T-helper 9 cell (primary cell): ENCODE data around the gene FAM53A.
"Not testable (repeated sequence)": the region's sequence is repeated elsewhere in the genome, so short reads cannot be mapped to it uniquely, and the experiment has no call there.

ENCODE experiments used
- DNase-seq: peaks from one replicate; pipeline ENCODE4 v3.0.0-alpha.2; 2020

FAM53A gene

DNA sequence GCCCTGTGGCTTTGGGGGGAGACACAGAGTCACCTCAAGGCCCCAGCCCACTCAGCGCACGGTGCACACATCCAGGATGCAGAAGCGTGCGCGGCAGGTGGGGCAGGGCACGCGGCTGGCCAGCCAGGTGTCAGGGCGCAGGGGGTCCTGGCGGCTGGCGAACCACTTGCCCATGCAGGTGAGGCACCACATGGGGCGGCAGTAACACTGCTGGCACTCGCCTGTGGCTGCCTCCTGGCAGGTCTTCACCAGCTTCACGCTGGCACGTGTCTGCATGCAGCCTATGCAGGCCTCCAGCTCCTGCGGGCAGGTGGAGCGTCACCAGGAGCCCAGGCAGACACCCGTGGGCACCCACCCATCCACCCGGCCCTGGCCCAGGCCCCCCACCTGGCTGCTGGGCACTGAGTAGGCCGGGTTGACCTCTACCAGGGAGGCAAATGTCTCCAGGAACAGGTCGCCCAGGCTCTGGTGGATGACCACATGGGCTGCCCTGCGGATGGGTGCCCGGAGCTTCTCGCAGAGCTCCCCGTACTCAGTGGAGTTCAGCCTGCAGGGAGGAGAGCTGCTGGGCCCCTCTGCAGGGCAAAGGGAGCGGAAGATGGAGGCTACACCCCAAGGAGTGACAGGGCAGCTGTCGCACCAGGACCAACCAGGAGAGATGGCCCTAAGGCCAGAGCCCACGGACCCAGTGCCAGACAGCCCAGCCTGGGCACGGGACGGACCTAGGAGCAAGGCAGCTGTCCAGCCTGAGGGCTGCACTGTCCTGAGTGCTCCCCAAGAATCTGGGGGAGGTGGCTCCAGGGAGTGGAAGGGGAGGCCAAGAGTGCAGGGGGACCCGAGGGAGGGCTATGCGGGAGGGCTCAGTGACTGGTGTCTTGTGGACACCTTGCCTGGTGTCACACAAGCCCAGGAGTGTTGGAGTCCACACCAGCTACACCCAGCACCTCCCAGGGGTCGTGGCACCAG lies 33.3 kb upstream of the FAM53A start:
- no peak for DNase-seq

DNA sequence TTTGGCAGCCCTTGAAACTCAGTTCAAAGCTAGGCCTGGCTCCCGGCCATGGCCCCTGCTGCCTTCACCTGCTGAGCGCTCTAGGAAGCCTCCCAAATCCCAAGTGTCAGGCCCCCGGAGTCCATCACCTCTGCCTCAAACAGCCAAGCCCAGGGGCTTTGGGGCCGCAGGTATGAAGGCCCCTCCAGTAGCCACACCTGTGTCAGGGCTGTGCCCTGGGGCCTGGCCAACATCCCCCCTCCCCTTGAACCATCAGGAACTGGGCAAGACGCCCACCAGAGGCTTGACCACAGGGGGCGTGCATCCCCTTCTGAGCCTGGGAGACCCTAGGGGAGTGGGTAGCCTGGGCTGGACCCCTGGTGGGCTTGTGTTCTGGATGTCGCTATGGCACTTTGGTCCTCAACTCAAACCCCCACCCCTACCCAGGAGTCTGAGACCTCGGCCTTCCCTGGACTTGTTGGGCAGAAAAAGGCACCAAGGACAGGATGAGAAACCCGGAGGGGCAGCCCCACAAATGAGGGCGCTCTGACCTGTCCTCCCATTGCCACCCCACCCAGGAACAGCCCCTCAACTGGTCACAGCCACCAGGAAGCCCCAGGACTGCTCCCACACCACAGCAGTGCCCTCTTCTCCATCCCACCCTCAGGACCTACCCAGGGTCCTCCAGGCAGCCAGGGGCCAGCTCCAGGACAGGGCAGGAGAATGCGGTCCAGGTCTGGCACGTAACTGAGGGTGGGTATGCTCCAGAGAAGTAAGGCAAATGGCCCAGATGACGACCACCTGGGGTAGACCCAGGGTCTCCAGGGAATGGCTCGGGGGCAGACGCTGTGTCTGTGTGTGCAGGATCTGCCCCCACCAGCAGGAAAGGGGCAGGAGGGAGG lies 32.2 kb upstream of the FAM53A start:
- no peak for DNase-seq

DNA sequence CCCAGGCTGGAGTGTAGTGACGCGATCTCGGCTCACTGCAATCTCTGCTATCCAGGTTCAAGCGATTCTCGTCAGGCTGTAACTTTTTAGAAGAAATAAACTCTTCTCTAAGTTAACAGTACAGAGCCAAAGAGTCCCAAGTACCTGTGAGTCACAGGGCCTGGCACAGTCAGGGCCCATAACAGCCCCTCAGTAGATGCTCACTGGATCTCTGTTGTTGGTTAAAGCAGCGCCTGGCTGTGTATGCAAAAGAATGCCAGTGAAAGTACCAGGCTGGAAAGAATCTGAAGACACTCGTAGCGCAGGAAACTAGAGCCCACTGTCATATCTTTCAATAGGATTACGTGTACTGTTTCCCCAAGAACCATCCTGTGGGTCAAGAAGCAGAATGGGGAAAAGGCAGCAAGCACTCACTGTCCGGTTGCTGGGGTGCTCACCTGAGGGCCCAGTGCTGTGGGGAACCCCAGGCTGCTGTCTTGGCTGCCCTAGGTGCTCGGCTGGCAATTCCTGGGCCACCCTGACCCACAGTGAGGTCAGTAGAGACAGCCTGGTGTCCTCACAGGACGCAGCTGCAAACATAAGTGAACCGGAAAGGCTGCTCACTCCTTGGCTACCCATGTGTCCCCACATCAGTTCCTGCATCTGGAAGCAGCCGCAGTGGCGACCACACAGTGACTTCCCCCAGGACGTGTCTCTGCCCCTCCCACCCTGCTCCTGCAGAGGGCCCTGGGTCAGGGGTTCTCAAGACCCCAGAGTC lies 31.1 kb upstream of the FAM53A start:
- no peak for DNase-seq

DNA sequence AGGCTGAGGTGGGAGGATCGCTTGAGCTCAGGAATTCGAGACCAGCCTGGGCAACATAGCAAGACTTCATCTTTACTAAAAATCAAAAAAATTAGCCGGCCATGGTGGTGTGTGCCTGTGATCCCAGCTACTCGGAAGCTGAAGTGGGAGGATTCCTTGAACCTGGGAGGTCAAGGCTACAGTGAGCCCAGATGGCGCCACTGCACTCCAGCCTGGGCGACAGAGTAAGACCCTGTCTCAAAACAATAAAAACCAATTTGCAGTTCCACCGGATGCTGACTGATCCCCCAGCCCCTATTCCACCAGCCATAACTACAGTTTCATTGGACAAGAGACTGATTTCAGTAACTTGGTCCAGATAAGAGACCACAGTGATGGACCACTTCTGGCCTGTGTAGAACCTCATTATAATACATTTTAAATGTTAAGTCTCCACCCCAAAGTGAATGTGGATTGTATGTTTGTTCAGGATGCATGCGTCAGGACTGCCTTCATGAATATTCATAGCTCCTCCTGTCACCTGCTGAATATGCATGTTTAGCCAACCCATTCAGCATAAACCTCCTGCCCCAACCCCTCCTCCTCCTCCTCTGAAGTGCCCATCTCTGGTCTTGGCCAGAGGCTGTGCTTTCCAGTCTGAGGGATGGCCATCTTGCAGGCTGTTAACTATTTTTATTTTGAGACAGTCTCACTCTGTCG lies 30.3 kb upstream of the FAM53A start:
- DNase-seq: no peak

DNA sequence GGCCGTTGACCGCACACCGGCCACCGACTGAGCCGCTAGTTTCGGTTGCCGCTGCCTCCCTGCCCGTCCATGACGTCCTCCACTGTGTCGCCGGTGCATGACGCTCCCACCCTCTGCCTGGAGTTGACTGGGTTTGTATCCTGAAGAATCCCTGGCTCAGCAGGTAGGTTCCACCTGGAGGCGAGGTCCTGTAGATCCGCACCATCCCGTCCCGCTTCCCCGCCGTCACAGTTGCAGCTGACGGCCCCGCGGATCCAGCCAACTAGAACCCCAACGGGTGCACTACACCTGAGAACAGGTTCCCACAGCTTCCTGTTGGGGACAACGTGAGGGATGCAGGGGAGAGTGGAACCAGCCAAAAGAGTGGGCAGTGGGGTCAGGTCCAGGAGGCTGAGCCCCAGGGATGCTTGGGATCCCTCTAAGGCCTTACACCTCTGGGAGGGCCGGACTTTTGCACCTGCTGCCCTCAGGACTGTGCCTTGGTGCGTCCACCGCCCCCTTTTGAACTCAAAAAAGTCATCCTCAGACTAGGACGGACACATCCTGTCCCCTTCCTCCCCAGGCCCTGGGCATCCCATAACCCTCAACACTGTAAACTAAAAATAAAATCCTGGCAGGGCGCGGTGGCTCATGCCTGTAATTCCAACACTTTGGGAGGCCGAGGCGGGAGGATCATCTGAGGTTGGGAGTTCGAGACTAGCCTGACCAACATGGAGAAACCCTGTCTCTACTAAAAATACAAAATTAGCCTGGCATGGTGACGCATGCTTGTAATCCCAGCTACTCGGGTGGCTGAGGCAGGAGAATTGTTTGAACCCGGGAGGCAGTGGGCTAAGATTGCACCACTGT lies 29.1 kb upstream of the FAM53A start:
- DNase-seq: no peak

DNA sequence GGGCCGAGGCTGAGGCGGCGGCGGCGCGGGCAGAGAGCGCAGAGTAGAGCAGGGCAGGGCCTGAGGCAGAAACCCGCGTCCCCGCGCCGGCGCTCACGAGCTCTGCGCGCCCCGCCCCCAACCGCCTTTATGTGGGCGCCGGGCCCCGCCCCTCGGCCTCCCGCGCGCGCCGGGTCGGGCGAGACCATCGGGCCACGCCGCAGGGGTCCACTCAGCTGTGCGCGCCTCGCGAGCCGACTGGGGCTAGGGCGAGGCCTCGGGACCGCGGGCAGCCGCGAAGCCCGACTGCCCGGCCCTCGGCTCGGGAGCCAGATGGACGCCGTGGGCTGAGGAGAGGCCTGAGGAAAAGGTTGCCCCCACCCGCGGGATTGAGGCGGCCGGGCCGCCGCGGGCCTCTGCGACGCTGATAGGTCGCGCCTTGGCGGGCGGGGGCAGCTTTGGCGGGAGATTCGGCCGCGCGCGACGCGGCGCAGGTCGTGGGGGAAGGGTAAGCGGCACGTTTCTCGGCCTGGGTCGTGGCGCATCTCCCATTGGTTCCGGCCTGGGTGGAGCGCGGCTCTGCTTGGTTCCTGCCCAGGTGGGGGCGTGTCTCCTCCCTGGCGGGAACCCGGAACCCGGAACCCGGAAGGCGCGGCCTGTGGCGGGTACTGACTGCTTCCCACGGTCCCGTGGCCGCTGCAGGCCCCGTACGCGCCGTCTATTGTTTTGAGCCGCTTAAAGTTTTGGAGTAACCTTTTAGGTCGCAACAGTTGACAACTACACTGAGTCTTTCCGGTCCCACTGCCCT lies 28.3 kb upstream of the FAM53A start, which contains the start of gene SLBP:
TSS of gene SLBP (minus strand) at position 104 of the 787 bp plus-strand sequence. CDS start 131 bp downstream, outside the sequence.
- DNase-seq: peak; percentile 97

DNA sequence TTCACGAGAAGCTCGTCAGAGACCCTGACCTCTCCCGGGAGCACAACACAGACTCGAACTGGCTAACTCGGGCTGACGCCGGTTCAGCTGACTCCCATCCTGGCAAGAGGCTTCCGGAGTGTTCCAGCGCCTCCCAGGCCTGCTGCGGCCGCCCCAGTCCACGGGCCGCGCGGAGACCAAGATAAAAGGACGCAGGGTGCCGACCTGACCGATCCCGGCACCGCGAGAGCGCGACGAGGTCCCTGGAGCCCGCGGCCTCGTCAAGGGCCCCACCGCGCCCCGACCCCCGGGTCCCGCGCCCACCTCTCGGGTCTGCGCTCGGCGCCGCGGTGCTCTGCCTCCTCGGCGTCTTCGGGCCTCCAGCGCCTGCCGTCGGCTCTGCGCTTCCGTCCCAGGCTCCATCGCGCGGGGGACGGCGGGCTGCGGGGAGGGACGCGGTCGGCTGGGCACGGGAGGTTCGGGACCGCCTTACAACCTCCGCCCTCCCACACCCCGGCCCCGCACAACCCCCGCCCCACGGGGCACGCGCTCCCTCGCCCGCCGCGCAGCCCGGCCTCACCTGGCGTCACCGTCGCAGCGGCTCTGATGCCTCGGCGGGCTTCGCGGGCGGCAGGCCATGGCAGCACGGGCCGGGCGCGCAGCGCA lies 27.6 kb upstream of the FAM53A start:
- DNase-seq: no peak

DNA sequence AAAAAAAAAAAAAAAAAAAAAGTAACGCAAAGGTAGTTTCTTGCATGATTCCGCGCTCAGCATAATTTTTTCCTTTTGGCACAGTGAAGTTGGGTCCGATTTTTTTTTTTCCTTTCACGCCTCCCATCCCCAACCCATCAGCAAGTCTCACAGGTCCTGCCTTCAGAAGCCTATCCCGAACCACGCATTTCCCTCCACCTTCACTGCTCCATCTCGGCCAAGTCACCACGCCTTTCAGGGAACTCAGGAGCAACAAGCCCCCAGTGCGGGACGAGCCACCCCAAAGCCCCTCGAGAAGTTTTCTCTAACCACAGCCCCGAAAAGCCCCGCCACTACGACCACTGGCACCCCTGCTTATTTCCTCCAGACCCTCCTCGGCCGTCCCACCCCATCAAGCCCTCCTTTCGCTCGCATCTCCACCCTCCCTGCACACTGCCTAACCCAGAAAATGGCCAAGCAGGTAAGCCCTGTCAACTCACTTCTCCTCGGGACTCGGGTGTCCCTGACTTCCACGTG lies 27.0 kb upstream of the FAM53A start:
- no peak for DNase-seq

DNA sequence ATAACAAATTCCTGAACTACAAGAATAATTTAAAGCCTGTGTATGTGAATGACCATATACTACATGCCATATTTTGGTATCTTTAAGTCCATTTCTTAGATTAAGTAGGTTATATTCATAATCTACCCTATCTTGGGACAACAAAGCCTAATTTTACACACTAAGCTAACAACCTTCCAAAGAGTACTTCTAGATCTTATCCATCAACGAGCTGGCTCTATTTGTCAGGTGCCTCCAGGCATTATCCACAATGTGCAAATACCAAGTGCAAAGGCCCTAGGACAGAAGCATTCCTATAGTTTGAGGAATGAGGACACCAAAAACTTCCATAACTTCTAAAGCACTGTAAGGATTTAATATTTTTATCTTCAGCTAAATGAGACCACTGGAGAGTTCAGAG lies 24.5 kb upstream of the FAM53A start:
- no peak for DNase-seq

DNA sequence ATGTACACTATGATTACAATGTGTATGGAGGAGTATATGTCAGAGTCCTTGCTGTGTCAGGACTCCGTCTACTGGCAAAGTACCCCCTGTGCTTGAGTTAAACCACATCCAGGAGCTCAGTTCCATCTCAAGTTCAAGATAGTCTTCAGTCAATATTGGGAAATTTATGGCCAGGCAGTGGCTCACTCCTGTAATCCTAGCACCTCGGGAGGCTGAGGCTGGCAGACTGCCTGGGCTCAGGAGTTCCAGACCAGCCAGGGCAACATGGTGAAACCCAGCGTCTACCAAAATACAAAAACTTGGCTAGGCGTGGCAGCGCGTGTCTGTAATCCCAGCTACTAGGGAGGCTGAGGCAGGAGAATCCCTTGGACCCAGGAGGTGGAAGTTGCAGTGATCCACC lies 22.2 kb upstream of the FAM53A start:
- DNase-seq: no peak

DNA sequence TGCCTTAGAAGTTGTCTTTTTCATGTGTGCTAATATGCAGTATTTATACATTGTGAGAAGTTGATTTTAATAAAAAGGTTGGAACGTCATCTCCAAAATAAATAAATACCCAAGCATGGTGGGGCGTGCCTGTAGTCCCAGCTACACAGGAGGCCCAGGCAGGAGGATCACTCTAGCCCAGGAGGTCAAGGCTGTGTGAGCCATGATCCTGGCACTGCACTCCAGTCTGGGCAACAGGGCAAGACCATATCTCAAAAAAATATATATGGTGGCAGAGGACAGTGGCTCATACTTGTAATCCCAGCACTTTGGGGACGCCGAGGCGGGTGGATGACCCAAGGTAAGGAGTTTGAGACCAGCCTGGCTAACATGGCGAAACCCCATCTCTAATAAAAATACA lies 21.6 kb upstream of the FAM53A start:
- no peak for DNase-seq

DNA sequence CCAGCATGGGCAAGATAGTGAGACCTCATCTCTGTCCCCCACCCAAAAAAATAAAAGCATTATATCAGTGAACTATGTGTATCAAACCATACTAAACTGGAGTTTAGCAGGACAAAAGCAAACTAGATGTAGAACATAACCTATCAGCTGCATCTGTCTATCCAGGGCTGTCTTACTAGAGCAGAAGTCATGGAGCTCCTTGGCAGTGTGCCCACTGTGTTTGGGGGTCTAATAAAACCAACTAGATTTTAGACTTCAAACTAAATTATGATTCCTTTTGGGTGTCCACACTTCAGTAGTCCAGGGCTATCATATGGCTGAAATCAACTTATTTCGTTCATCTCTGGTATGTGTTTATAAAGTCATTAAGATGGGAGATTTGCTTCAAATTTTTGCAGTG lies 19.8 kb upstream of the FAM53A start:
- DNase-seq: no peak

DNA sequence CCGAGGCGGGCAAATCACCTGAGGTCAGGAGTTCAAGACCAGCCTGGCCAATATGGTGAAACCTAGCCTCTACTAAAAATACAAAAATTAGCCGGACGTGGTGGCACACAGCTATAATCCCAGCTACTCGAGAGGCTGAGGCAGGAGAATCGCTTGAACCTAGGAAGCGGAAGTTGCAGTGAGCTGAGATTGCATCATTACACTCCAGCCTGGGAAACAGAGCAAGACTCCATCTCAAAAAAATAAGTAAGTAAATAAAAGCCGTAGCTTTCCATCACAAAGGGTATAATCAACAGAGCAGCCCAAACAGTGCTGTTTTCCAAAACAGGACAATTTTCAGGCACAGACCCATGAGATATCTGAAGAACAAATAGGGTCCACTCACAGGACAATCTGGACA lies 17.6 kb upstream of the FAM53A start:
- not testable (repeated sequence) for DNase-seq

DNA sequence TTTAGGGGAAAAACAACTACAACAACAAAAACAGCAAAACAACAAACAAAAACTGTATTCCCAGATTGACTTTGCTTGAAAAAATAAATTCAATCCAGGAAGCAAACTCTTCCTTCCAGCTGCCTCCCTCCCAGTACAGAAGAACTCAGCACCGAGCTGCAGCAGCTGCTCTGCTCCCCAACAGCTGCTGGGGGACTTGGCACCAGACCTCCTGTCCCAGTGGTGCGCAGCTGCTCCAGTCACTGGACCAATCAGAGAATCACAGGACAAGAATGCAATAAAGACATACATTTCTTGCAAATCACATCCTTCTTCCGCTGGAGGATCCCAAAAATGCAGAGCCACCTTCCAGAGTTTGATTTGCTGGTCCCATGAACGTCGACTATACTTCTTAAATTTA lies 11.8 kb upstream of the FAM53A start:
- no peak for DNase-seq

DNA sequence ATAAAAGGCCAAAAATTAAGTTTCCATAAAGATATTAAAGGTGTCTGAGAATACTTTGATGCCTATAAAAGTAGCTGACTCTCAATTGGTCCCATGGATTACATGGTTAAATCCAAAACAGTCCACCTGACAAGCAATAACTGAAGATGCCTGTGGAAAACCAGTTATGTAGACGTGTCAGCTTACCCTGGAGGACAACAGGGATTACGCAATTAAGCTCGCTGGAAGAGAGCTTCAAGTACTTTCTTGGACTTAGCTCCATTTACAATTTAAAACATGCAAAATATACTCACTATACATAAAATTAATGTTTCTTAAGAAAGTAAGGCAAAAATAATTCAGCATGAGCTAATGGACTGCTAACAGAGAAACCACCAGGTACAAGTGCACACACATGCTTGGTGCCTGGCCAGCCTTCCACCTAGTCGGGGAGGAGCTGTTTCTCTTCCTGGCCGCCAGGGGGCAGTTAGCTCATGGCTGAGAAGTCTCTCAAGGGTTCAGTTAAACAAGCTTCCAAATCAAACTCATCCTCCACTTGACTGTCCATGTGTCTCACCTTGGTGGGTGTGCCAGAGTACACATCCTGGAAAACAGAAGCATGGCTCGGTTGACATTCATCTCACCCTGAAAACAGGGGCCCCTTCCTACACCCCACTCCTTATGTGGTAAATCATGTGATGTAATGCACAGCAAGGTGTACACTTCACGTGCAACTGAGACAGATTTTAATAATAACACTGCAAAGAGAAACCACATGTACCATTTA lies 9.2 kb upstream of the FAM53A start:
- peak; percentile 75 for DNase-seq

DNA sequence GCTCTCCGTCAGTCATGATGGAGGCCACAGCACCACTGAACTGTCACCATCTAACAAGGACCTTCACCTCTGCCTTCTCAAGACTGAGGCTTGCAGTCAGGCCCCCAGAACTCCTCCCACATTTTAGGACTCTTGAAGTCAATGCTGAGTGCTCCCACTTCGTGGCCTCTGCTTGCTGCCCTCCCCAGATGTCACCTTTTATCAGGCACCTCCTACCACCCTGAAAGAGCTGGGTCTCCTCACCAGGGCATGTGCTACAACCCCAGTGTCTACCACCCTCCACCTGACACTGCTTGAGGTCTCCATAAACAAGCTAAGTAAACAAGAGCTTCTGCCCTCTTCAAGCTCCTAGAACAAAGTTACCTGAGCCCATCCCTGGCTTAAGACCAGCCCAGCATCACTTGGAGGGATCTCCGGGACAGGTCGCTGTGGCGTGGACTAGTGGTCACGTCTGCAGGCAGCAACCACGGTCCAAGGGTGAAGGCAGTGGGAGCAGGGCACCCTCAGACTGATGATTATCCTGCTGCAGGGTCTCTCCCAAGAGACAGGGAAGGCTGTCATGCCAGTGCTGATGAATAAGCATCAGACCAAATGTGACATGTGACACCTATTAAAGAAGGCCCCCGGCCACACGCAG lies 7.7 kb upstream of the FAM53A start:
- DNase-seq: no peak

DNA sequence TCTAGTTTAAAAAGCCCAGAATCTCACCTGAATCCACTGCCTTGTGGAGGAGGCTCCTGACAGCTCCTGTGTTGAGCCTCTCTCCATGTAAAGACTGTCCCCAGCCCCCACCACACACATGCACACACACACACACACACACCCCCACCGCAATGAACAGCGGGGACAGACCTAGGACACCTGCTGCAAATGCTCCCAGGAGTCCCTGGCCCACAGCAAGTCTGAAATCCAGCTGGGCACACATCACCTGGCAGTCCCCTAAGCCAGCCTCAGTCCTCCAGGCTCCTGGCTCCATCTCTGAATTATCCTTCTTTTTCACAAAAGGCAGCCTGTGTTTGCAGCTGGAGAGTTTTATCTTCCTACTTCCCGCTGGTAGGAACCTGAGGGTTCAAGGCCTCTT lies 6.6 kb upstream of the FAM53A start:
- no peak for DNase-seq

DNA sequence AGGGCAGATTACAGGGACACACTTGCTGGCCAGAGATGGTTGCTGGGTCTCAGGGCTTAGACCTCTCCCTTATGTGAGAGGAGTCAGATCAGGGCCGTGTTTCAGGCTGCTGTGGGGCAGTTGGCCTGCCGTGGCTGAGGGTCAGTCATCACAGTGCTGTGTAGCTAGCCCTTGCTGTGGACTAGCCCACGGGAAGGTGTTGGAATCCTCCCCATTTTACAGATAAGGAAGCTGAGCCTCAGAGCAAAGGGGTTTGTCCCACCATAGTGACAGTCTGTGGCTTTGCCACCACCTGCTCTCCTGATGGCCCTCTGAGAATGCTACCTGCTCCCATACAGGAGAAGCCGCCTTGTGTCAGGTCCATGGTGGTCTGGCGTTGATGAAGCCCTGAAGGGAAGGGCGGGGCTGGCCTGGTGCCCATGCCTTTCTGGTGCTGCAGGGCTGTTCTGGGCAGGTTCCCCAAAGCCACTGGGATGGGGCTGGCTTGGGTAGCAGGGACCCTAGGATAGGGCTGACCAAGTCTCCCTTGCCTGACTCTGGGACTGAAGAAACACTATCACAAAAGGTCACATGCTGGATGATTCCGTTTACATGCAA lies 2.4 kb upstream of the FAM53A start:
- DNase-seq: no peak
